ENCODE results near the gene PPP4R4. TPM values are rescaled to one million over a fixed set of nuclear protein-coding genes. Genes with fewer than 3 reads are reported as not detected.

The PPP4R4 gene
- total RNA-seq, 1 experiment from 2014 or later: 4.7 TPM

DNA sequence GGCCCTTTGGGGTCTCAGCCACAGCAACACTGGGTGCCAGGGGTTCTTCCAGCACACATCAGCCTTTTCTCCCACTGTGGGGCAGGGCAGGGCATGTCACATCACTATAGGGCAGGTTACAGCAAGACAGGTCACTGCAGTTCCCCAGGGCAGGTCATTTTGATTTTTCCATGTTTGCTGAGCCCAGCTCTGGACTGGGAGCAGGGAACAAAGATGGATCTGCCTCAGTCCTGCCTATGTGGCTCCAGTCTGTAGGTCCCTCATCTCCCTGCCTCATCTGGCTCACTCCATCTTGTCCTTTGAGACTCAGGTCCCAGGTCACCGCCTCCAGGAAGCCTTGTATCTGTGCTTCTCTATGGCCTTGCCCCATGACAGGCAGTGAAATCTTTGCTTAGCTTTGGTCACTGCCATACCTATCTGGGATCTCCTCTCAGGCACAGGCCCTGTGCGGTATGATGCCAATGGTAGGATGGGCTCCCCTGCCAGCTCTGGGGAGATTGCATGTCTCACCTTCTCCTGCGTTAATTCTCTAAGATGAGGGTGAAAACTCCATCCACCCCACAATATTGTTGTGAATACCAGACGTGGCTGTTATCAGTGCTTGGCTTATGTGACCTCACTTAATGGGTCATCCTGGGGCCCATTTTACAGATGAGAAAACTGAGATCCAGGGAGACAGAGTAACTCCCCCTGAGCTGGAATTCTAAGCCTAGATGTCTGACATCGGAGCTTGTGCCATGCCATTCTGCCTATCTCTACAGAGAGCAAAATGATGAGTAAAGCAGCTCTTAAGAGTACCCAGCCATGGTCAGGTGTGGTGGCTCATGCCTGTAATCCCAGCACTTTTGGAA is 147.5 kb downstream of the PPP4R4 start:
- in situ Hi-C loops (cut with HindIII; ENCODE audit: low sequenced_read_pairs): no loop called here
- no peak for DNase-seq (ENCODE audit: low spot score)

DNA sequence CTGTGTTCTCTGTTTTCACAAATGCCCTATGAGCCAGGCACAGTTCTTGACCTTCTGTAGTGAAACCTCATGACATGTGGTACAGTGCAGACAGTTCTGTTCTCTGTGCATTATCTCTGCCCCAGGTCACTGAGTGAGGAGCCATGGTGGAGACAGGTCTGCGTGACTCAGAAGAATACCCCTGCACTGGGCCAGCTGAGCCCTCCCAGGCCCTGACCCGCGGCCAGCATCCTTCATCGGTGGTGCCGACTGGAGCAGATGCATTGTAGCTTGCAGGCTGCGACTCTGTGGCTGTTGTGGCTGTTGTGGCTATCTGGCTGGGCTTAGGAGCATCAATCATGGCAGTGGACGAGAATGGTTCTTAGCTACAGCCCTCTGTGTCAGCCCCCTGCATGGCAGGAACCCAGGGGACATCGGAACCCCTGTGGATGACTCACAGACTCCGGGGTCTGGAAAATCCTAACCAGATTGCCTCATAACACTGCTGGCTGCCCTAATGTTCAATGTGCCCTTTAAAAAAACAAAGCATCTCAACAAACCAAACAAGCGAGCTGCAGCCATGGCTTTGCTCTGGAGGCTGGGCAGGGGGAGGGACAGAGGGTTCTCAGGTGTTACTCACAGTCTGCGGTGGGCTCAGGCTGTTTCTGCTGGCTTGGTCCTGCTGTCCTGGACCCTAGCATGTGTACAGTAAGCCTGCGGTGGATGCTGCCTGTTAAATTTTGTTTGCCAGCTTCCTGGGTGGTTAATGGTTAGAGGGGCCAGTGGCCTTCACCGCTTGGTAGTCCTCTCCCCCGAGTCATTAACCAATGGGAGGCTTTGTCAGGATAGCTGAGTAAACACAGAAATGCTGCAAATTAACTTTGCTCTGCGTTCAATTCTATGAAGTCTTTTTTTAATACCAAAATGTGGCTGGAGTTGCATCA is 148.8 kb downstream of the PPP4R4 start, which contains the start of gene SERPINA6:
TSS of gene SERPINA6 (minus strand) at position 689 of the 923 bp plus-strand sequence. CDS start 8,688 bp downstream, outside the sequence.
- in situ Hi-C loops (cut with HindIII; ENCODE audit: low sequenced_read_pairs): no loop called here
- no peak for DNase-seq (ENCODE audit: low spot score)

DNA sequence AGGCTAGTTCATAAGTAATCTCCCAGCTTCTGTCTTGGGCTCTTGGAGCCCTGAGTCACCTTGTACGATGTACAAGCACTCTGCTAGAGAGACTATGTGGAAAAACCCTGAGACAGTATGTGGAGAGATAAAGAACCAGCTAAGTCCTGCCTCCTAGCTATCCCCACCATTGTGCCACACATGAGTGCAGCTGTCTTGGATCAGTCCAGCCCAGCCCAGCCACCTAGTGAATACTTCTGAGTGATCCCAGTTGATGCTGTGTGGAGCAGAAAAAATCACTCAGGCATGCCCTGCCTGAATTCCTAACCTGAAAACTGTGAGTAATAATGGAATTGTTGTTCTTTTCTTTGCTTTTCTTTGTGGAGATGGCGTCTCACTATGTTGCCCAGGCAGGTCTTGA is 154.1 kb downstream of the PPP4R4 start:
- in situ Hi-C loops (cut with HindIII; ENCODE audit: low sequenced_read_pairs): no loop called here
- no peak for DNase-seq (ENCODE audit: low spot score)

Other genes with a start within 250 kb of the PPP4R4 start
- not detected in 2 replicates for gene FAM181A, start 247.0 kb upstream of the PPP4R4 start, total RNA-seq (2014; rRNA removed; shearing (Covaris generic))
- 7.9 and 9.9 TPM in 2 replicates for gene ASB2, start 197.8 kb upstream of the PPP4R4 start, total RNA-seq (2014; rRNA removed; shearing (Covaris generic))
- not detected in 2 replicates for gene CCDC197, start 177.0 kb upstream of the PPP4R4 start, total RNA-seq (2014; rRNA removed; shearing (Covaris generic))
- 1.5 and 3.3 TPM in 2 replicates for gene OTUB2, start 148.0 kb upstream of the PPP4R4 start, total RNA-seq (2014; rRNA removed; shearing (Covaris generic))
- 98.8 and 145 TPM in 2 replicates for gene DDX24, start 93.1 kb upstream of the PPP4R4 start, total RNA-seq (2014; rRNA removed; shearing (Covaris generic))
- 7.9 and 20.6 TPM in 2 replicates for gene IFI27L1, start 93.0 kb upstream of the PPP4R4 start, total RNA-seq (2014; rRNA removed; shearing (Covaris generic))
- not detected in 2 replicates for gene IFI27, start 63.6 kb upstream of the PPP4R4 start, total RNA-seq (2014; rRNA removed; shearing (Covaris generic))
- 92.3 and 158 TPM in 2 replicates for gene IFI27L2, start 44.7 kb upstream of the PPP4R4 start, total RNA-seq (2014; rRNA removed; shearing (Covaris generic))
- gene SERPINA10, start 118.9 kb downstream of the PPP4R4 start, total RNA-seq (2014; rRNA removed; shearing (Covaris generic)): not detected in 2 replicates
- not detected in 2 replicates for gene SERPINA6, start 149.0 kb downstream of the PPP4R4 start, total RNA-seq (2014; rRNA removed; shearing (Covaris generic))
- gene SERPINA2, start 192.4 kb downstream of the PPP4R4 start, total RNA-seq (2014; rRNA removed; shearing (Covaris generic)): not detected in 2 replicates
- not detected in 2 replicates for gene SERPINA1, start 214.3 kb downstream of the PPP4R4 start, total RNA-seq (2014; rRNA removed; shearing (Covaris generic))

All from G401 (cell line).